ENCODE results near the gene NDUFC2.

The NDUFC2 gene

DNA sequence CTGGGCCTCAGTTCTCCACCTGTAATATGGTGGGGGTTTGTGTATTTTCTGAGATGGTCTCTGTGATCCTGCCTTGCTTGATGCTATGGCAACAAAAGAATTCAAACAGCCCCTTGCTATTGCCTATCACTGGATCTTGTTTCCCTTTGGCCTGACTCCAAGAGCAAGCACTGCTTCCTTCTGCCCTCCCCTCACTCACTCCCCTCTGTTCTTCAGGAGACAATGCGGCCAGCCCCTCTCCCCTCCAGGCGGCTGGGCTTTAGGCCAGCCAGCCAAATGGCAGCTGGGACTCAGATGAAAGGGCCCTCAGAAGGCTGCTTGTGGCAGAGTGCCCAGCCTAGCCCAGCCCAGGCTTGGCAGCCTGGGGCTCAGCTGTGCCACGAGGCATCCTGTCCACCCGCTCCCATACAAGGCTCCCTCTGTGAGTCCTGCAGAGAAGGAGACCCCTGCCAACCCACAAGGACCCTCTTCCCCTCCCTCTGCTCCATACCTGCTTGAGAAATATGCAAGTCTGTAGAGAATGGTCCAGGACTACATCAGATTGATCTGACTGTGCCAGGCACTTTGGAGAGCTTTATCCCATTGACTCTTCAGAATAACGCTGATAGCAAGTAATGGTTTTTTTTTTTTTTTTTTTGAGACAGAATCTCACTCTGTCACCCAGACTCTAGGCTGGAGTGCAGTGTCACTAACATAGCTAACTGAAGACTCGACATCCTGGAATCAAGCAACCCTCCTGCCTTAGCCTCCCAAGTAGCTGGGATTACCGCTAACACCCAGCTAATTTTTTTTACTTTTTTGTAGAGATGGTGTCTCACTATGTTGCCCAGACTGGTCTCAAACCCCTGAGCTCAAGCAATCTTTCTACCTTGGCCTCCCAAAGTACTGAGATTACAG, 49.0 kb downstream of the NDUFC2 start:
- peak; percentile 96 for DNase-seq (ENCODE audit: low read depth, low spot score)

DNA sequence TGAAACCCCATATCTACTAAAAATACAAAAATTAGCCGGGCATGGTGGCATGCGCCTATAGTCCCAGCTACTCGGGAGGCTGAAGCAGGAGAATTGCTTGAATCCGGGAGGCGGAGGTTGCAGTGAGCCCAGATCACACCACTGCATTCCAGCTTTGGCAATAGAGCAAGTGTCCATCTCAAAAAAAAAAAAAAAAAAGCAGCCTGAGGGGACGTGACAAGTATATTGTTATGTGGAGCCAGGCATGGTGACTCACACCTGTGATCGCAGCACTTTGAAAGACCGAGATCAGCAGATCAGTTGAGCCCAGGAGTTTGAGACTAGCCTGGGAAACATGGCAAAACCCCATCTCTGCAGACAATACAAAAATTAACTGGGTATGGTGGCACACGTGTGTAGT, 51.2 kb downstream of the NDUFC2 start:
- peak; percentile 58 for DNase-seq (ENCODE audit: low read depth, low spot score)

DNA sequence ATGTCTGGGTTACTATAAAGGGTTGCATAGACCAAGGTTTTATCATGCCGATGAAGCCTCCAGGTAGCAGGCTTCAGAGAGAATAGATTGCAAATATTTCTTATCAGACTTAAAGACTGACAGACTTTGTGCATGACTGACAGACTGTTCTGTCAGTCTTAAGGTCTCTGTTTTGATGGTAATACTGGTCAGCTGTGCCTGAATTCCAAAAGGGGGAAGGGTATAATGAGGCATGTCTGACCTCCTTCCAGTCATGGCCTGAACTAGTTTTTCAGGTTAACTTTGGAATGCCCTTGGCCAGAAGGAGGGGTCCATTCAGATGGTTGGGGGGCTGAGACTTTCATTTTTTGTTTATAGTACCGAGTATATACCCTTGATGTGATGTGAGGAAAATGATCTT, 51.9 kb downstream of the NDUFC2 start:
- no peak for DNase-seq (ENCODE audit: low read depth, low spot score)

DNA sequence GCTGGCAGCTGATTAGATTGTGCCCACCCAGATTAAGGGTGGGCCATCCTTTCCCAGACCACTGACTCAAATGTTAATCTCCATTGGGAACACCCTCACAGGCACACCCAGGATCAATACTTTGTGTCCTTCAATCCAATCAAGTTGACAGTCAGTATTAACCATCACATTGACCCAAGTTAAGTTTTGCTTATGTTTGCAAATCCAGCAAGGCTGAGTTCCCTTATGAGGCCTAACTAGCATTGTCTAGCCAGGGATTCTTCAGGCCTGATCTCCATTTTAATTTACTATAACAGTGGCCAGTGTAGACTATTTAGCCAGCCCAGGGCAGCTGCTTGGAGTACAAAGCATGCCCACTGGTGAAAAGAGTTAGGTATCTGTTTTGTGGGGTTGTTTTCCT, 54.3 kb downstream of the NDUFC2 start:
- no peak for DNase-seq (ENCODE audit: low read depth, low spot score)

DNA sequence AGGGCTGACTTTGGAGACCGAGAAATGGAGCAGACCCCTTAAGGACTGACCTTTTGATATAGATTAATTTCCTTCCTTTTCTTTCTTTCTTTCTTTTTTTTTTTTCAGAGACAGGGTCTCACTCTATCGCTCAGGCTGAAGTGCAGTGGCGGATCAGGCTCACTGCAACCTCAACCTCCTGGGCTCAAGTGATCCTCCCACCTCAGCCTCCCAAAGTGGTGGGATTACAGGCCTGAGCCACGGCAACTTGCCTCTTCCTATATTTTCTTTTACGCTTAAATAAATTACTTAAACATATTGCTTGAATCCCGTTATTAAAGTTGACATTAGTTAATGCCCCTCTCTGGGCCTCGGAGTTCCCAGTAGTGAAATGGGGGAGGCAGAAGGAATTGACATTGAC, 56.2 kb downstream of the NDUFC2 start:
- no peak for DNase-seq (ENCODE audit: low read depth, low spot score)

DNA sequence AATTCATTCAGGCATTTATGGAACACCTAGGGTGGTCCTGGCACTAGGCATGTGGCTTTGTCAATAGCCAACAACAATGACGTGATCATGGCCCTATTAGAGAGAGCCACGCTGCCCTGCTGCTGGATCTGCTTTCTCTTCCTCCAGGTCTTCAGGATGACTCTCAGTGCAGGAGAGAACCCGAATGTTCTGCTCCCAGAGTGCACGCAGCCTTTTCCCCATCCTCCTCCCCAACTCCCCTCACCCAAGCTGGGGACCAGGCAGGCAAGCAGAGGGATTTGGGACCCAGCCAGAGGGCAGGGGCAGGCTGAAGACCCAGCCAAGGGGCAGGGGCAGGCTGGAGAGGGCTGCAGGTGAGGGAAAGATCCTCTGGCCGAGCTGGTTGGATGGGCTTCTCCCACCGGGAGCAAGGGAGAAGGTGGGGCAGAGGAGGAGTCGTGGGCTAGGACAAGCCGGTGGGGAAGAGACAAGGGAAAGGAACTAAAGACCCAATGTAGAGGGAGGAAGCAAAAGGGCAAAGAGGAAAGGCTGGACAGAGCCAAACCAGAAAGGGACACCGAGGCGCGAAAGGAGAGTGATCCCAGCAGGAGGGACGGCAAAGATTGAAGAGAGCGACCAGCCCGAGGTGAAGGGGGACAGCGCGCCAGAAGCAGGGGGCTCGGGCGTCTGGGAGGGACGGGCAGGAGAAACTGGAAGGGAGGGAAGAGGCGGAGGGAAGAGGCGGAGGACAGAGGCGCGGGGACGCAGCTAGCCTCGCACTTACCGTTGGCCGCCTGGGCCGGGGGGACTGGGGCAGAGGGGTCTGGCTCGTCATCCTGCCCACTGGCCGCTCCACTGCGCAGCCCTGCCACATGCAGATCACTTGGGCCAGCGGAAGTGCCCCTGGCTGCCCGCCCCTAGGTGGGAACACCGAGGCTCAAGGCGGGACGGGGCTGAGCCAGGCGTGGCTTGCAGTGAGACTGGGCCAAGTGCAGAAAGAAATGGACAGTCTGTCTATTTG, 57.0 kb downstream of the NDUFC2 start, which contains the start of gene KCTD14:
TSS of gene KCTD14 (minus strand) at position 880 of the 1,000 bp plus-strand sequence. CDS start at position 853, 27 bp downstream.
- DNase-seq (ENCODE audit: low read depth, low spot score), result peak; percentile 53

DNA sequence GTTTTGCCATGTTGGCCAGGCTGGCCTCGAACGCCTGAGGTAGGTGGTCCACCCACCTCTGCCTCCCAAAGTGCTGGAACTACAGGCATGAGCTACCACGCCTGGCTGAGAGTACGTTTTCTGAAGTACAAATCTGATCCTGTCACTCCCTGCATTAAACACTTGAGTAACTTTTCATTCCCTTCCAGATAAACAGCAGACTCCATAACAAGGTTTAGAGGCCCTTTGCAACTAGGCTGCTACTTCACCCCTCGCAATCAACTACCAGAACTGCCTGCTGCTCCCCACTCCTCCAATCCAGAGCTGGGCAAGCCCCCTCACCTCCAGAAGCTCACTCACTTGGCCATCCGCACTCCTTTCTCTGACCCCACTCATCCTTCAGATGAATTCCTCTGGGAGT, 58.1 kb downstream of the NDUFC2 start:
- no peak for DNase-seq (ENCODE audit: low read depth, low spot score)

DNA sequence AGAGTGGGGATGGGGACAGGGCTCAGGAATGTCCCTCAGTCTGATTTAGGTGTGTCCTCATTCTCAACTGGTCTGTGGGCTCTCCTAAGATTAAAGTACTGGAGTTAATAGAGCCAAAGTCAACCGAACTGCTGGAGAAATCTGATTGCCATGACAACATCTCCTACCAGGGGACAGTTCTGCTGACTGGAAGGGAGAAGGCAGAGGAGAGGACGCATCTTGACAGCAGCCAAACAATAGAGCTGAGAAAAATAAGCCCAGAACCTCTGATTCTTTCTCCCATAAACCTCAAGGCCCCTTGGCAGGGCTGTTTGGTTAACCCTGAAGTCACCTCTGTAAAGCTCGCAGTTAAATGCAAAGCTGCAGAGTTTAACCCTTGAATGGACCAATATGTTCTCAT, 59.4 kb downstream of the NDUFC2 start:
- peak; percentile 48 for DNase-seq (ENCODE audit: low read depth, low spot score)

DNA sequence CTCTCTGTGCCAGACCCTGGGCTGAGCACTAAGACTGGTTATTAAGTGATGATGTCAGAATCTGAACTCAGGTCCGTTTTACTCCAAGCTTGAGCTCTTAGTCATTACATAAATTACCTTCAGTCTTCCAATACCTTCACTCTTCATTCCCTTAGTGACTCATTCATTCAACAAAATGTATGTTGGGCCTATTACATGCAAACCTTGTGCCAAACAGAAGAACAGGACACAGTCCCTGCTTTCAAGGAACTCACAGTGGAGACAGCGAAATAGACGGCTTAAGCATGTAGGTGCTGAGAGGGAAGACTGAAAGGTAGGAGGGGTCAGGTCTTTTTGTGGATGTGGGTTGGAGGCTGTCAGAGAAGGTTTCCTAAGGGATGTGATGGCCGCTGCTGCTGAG, 59.9 kb downstream of the NDUFC2 start:
- peak; percentile 52 for DNase-seq (ENCODE audit: low read depth, low spot score)

Measured in astrocyte of the hippocampus (primary cell).